ENCODE measurements around the gene TRAPPC14. TPM values are rescaled to one million over a fixed set of nuclear protein-coding genes. Genes with fewer than 3 reads are reported as not detected.
A peak's percentile ranks its signal among the peaks of the same experiment; 100 is the strongest.
"Not testable (repeated sequence)": the region's sequence is repeated elsewhere in the genome, so short reads cannot be mapped to it uniquely, and the experiment has no call there.

The TRAPPC14 gene
- 19.7 TPM for total RNA-seq
- long read RNA-seq, transcript C7orf43-207 (10 exons, 2,005 nt) = major isoform, 6 of 28 reads
- long read RNA-seq, partial matches to known transcripts = 9 of 28 reads
- long read RNA-seq, other reads (novel, unspliced or antisense) = 9 of 28 reads

GRCh38 chr7:100158229-100159098 lies at the start of gene TRAPPC14:
TRAPPC14 (minus strand) TSS chr7:100158723; CDS start chr7:100158499, 224 bp downstream.
- Histone ChIP-seq H3K4me1 (peaks cover 15% of the 10 kb centered on the region), H3K9me3 (no peaks in the 10 kb centered on the region), H3K27me3 (no peaks in the 10 kb centered on the region), H3K36me3 (peaks cover 25% of the 10 kb centered on the region), H3K27ac (peak within 1 kb of the TSS; percentile 85), H3K4me3 (peak within 1 kb of the TSS; percentile 98)
- ATAC-seq = peak; percentile 94
- peak; percentile 97 for DNase-seq
- no peak for TF ChIP-seq CTCF (IDR thresholded peaks at IDR 0.05)
- intact Hi-C loops (cut with DNase I) = no loop called here

- H3K4me1 ChIP-seq = no peaks in the 10 kb centered on the region
- ATAC-seq = no peak
- H3K27ac ChIP-seq = no peak overlapping the region
- H3K9me3 ChIP-seq = no peaks in the 10 kb centered on the region
- no peak overlapping the region for H3K4me3 ChIP-seq
- H3K27me3 ChIP-seq = no peaks in the 10 kb centered on the region
- no peaks in the 10 kb centered on the region for H3K36me3 ChIP-seq
- TF ChIP-seq CTCF (IDR thresholded peaks at IDR 0.05) = no peak
- intact Hi-C loops (cut with DNase I) = no loop called here
- DNase-seq = no peak
These were observed 45.9 kb upstream of the TRAPPC14 start for GRCh38 chr7:100204454-100204853.

GRCh38 chr7:100200693-100201092 lies 42.2 kb upstream of the TRAPPC14 start:
- H3K4me3 ChIP-seq = no peak overlapping the region
- DNase-seq = no peak
- H3K27me3 ChIP-seq = no peaks in the 10 kb centered on the region
- no peak for TF ChIP-seq CTCF (IDR thresholded peaks at IDR 0.05)
- no peaks in the 10 kb centered on the region for H3K36me3 ChIP-seq
- no peak overlapping the region for H3K27ac ChIP-seq
- no peaks in the 10 kb centered on the region for H3K9me3 ChIP-seq
- ATAC-seq = no peak
- H3K4me1 ChIP-seq = no peaks in the 10 kb centered on the region
- intact Hi-C loops (cut with DNase I) = no loop called here

- no peak for ATAC-seq
- no peak for DNase-seq
- intact Hi-C loops (cut with DNase I) = no loop called here
- Histone ChIP-seq H3K36me3 (no peaks in the 10 kb centered on the region), H3K4me1 (no peaks in the 10 kb centered on the region), H3K27ac (no peak overlapping the region), H3K9me3 (no peaks in the 10 kb centered on the region), H3K4me3 (no peak overlapping the region), H3K27me3 (no peaks in the 10 kb centered on the region)
- TF ChIP-seq CTCF (IDR thresholded peaks at IDR 0.05) = no peak
These were observed 39.7 kb upstream of the TRAPPC14 start for GRCh38 chr7:100198266-100198665.

- H3K27me3 ChIP-seq; ATAC-seq; H3K36me3 ChIP-seq; H3K9me3 ChIP-seq; DNase-seq; H3K4me3 ChIP-seq; H3K27ac ChIP-seq; H3K4me1 ChIP-seq; intact Hi-C loops (cut with DNase I): not testable (repeated sequence)
These were observed 37.4 kb upstream of the TRAPPC14 start for GRCh38 chr7:100195901-100196322.

GRCh38 chr7:100195222-100195621 lies 36.7 kb upstream of the TRAPPC14 start:
- TF ChIP-seq CTCF (IDR thresholded peaks at IDR 0.05) = no peak
- Histone ChIP-seq H3K4me1 (no peaks in the 10 kb centered on the region), H3K9me3 (no peaks in the 10 kb centered on the region), H3K4me3 (no peak overlapping the region), H3K27me3 (no peaks in the 10 kb centered on the region), H3K27ac (no peak overlapping the region), H3K36me3 (no peaks in the 10 kb centered on the region)
- DNase-seq (no peak), ATAC-seq (no peak)
- intact Hi-C loops (cut with DNase I) = no loop called here
